BE2C (cell line): ENCODE data around the gene RAPGEF1.

Experiments used
- DNase-seq: peaks from one replicate; pipeline ENCODE4 v3.0.0-alpha.2; 2020
- H3K27me3 ChIP-seq: fragments of 250-450 bp; sonication (Bioruptor Pico); 2 replicates; pipeline ENCODE4 v1.5.1; 2020; ENCODE audit warnings: mild to moderate bottlenecking
- H3K36me3 ChIP-seq: fragments of 250-450 bp; sonication (Bioruptor Pico); 2 replicates; pipeline ENCODE4 v1.5.1; 2020; ENCODE audit warnings: mild to moderate bottlenecking
- H3K4me1 ChIP-seq: fragments of 250-450 bp; sonication (Bioruptor Pico); 2 replicates; pipeline ENCODE4 v1.5.1; 2020
- H3K4me3 ChIP-seq: 2 replicates; pipeline ENCODE4 v1.5.1; 2011; ENCODE audit warnings: low read depth, low read length
- H3K9me3 ChIP-seq: fragments of 250-450 bp; sonication (Bioruptor Pico); 2 replicates; pipeline ENCODE4 v1.5.1; 2020
- TF ChIP-seq, protein P1 (sequence below): IDR thresholded peaks from 2 replicates; pipeline ENCODE4 v1.5.1; 2012; ENCODE audit warnings: mild to moderate bottlenecking, low read depth, low read length

Gene RAPGEF1

DNA sequence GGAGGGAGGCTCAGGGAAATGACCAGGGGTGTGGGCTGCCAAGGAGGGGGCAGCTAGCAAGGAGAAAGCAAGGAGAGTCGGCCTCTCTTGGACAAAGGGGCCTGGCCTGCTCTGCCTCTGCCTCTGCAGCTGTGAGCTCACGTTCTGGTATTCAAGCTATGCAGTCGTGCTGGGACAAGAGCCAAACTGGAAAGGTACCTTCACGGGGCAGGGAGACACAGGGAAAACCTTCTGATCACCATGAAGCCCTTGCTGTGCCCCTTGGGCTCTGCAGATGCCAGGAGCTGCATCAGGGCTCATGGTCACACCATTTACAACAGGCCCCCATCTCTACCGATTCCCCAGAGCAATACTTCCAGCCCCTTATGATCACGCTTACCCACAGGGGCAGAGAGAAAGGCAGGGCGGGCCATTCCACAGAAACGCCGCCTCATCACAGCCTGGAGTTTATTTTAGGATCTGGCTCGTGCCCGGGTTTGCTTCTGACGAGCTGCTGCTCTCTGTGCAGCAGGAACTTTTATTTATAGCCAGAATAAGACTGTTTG is 131.3 kb downstream of the RAPGEF1 start:
- no peak for DNase-seq
- H3K36me3 ChIP-seq: no peaks in the 10 kb centered on the region; the same call in 1 of the 2 replicates
- H3K4me1 ChIP-seq: no peaks in the 10 kb centered on the region
- TF ChIP-seq, protein P1, sequence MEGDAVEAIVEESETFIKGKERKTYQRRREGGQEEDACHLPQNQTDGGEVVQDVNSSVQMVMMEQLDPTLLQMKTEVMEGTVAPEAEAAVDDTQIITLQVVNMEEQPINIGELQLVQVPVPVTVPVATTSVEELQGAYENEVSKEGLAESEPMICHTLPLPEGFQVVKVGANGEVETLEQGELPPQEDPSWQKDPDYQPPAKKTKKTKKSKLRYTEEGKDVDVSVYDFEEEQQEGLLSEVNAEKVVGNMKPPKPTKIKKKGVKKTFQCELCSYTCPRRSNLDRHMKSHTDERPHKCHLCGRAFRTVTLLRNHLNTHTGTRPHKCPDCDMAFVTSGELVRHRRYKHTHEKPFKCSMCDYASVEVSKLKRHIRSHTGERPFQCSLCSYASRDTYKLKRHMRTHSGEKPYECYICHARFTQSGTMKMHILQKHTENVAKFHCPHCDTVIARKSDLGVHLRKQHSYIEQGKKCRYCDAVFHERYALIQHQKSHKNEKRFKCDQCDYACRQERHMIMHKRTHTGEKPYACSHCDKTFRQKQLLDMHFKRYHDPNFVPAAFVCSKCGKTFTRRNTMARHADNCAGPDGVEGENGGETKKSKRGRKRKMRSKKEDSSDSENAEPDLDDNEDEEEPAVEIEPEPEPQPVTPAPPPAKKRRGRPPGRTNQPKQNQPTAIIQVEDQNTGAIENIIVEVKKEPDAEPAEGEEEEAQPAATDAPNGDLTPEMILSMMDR: no peak
- no peak overlapping the region for H3K4me3 ChIP-seq
- no peaks in the 10 kb centered on the region for H3K9me3 ChIP-seq
- no peaks in the 10 kb centered on the region for H3K27me3 ChIP-seq

DNA sequence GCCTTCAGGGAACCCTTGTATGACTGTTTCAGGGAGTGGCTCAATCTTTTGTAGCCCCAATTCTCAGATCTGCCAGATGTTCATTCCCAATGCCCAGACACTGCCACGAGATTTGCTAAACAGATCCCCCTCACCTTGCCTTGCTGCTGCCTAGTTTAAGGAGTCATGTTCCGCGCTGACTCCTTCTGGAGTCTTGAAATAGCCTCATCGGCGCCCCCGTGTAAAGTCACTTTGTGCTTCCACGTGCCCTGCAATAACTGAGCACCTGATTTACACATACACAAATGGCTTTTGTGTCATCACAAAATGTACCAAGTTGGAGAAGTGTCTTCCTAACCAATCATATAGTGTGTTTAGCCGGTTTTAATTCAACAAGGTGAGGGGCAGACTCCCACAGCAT is 132.3 kb downstream of the RAPGEF1 start:
- Histone ChIP-seq H3K4me1 (no peaks in the 10 kb centered on the region), H3K36me3 (no peaks in the 10 kb centered on the region; the same call in 1 of the 2 replicates), H3K4me3 (no peak overlapping the region), H3K9me3 (no peaks in the 10 kb centered on the region), H3K27me3 (no peaks in the 10 kb centered on the region)
- TF ChIP-seq, protein P1: no peak
- no peak for DNase-seq

DNA sequence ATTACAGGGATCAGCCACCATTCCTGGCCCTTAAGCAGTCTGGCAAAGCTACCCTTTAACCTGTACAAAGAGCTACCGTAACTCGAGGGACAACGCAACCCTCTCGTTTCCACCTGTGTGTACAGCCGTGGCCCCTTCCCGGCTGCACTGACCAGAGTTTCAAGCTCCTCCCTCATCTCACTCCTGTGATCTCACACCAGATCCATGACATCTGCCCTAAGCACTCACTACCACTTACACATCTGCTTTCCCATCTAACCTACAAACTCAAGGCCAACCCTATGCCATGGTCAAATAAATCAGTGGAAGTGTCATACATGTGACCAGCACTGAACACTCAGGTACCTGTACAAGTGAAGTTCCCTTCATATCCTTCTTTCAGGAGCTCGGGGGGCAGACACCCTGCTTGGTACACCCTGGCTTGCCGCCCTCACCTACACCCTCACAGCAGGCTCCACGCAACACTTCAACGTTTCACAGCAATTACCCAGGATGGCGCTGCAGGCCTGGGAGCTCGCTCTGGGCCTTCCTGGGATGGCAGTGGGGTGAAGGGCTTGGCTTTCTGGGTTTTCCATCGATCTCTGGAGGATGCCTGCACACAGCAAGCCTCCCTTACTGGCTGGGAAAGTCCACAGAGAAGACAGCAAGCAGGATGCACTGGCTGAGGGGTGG is 132.8 kb downstream of the RAPGEF1 start:
- TF ChIP-seq, protein P1: no peak
- Histone ChIP-seq H3K27me3 (no peaks in the 10 kb centered on the region), H3K9me3 (no peaks in the 10 kb centered on the region), H3K4me3 (no peak overlapping the region), H3K4me1 (no peaks in the 10 kb centered on the region), H3K36me3 (no peaks in the 10 kb centered on the region; the same call in 1 of the 2 replicates)
- no peak for DNase-seq

DNA sequence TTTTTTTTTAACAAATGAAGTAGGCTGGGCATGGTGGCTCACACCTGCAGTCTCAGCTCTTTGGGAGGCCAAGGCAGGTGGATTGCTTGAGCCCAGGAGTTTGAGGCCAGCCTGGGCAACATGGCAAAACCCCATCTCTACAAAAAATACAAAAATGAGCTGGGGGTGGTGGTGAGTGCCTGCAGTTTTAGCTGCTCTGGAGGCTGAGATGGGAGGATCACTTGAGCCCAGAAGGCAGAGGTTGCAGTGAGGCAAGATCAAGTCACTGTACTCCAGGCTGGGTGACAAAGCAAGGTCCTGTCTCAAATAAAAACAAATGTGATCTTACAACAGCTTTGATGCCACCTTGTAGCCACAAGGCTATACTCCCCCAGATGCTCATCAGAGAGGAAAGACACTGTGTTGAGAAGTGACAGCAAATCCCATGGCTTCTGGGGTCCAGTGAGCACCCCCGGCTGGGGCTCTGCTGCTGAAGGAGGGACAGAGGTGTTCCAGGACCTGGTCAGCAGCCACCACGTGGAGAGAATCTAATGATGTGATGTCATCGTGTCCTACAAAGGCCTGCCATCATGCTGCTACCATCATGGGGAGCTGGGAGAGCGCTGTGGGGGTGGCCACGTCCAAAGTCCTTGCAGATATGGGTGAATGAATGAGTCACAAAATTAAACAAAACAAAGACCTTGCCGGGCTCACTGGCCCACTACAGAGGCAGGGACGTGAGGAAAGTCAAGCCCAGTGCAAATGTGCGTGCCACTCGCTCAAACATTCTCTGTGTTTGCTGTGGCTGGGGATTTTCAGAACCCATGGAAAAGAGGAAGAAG is 133.9 kb downstream of the RAPGEF1 start:
- Histone ChIP-seq H3K36me3 (no peaks in the 10 kb centered on the region; the same call in 1 of the 2 replicates), H3K9me3 (no peaks in the 10 kb centered on the region), H3K4me1 (no peaks in the 10 kb centered on the region), H3K27me3 (no peaks in the 10 kb centered on the region), H3K4me3 (no peak overlapping the region)
- DNase-seq: no peak
- TF ChIP-seq, protein P1: no peak

DNA sequence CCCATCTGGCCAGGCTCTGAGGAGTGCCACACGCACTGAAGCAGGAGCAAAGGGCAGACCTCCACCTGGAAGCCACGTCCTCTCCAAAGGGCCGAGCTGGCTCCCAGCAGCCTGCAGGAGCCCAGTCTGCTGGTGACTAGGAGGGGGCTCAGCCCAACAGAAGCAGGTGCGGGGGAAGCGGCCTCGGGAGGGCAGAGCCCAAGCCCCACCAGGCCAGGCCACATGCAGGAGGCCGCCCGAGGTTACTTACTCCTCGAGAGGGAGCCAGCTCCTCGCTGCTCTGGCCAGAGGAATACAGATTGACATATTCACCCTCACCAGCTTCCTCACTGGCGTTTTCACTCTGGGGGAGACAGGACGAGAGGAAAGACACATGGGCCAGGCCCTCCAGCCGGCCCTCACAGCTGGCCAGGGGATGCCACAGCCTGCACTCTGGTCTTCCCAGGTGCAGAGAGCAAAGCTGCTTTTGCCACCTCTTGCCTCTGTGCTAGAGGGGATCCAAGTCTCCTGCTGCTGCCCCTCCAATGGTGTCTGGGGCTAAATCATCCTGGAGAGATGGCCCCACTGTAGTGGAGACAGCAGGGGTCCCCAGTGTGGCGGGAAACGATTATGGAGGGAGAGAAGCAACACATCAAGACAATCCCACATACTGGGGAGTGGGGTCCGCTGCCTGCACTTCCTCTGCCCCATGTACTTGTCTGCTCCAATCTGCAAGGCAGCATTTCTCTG is 136.0 kb downstream of the RAPGEF1 start:
- Histone ChIP-seq H3K27me3 (no peaks in the 10 kb centered on the region), H3K4me3 (no peak overlapping the region), H3K36me3 (no peaks in the 10 kb centered on the region; the same call in 1 of the 2 replicates), H3K4me1 (no peaks in the 10 kb centered on the region), H3K9me3 (no peaks in the 10 kb centered on the region)
- TF ChIP-seq, protein P1: no peak
- DNase-seq: no peak
